IPS-NIHi7 (cell line): ENCODE measurements around the gene CDKN1A.
A peak's percentile ranks its signal among the peaks of the same experiment; 100 is the strongest.
"Not testable (repeated sequence)": the region's sequence is repeated elsewhere in the genome, so short reads cannot be mapped to it uniquely, and the experiment has no call there.

Source experiments
- DNase-seq: peaks from one replicate; pipeline ENCODE4 v3.0.0; 2012; ENCODE audit warnings: mixed read lengths; ENCODE audit errors: extremely low spot score

CDKN1A gene

GRCh38 chr6:36720251-36721141 is 42.0 kb downstream of the CDKN1A start:
- no peak for DNase-seq

- DNase-seq: no peak
Measured at GRCh38 chr6:36721369-36722140, 43.0 kb downstream of the CDKN1A start.

GRCh38 chr6:36722365-36722764 is 43.9 kb downstream of the CDKN1A start:
- DNase-seq: no peak

- no peak for DNase-seq
Measured at GRCh38 chr6:36722879-36723278, 44.4 kb downstream of the CDKN1A start.

GRCh38 chr6:36723992-36724391 is 45.5 kb downstream of the CDKN1A start:
- DNase-seq: not testable (repeated sequence)

- peak; percentile 91 for DNase-seq
Measured at GRCh38 chr6:36724514-36725390, 46.2 kb downstream of the CDKN1A start.

- no peak for DNase-seq
Measured at GRCh38 chr6:36725581-36725980, 47.1 kb downstream of the CDKN1A start.

GRCh38 chr6:36727505-36728021 is 49.0 kb downstream of the CDKN1A start:
- no peak for DNase-seq

- DNase-seq: no peak
Measured at GRCh38 chr6:36728289-36729160, 50.0 kb downstream of the CDKN1A start.

GRCh38 chr6:36729161-36729524 is 50.6 kb downstream of the CDKN1A start:
- DNase-seq: no peak

- DNase-seq: no peak
Measured at GRCh38 chr6:36730424-36731380, 52.2 kb downstream of the CDKN1A start.

- no peak for DNase-seq
Measured at GRCh38 chr6:36731622-36732310, 53.3 kb downstream of the CDKN1A start.

- no peak for DNase-seq
Measured at GRCh38 chr6:36733300-36733699, 54.8 kb downstream of the CDKN1A start.

- DNase-seq: no peak
Measured at GRCh38 chr6:36734486-36735060, 56.1 kb downstream of the CDKN1A start.

- DNase-seq: no peak
Measured at GRCh38 chr6:36735110-36736071, 56.9 kb downstream of the CDKN1A start.
